K562 (cell line): Measurements from ENCODE around the gene ADCY6. TPM values are rescaled to one million over a fixed set of nuclear protein-coding genes. Genes with fewer than 3 reads are reported as not detected.

Source experiments
- ATAC-seq: fragments of 200-7000 bp; cut with Tn5 transposase; 3 replicates; pipeline ENCODE4 v1.9.1; 2020; ENCODE audit warnings: moderate library complexity
- BruUV-seq: library from RNA; stranded (reverse); fragments of 400-500 nt; replicated peaks from 2 replicates; lab custom pipeline; 2021; lab: Mats Ljungman, UMichigan
- CTCF ChIA-PET: fragments of 300-600 bp; formaldehyde crosslinking; extraction: SDS; loops from one replicate; lab custom pipeline; 2021; ENCODE audit warnings: low intra/inter-chr PET ratio; lab: Yijun Ruan, JAX
- POLR2A ChIA-PET: fragments of 300-600, 350-650 bp; sonication (Branson Sonifier 250); formaldehyde crosslinking; extraction: SDS; loops from one replicate; lab custom pipeline; 2021; ENCODE audit warnings: antibody characterized with exemption, inconsistent platforms; lab: Yijun Ruan, JAX
- DNase-seq, 4 experiments: peaks; one replicate each; pipeline versions ENCODE4 v3.0.0 to v3.0.0-alpha.2; 2011 to 2018; ENCODE audit warnings: low spot score in 3 of 4, mixed read lengths in 3 of 4; ENCODE audit errors: extremely low read depth in 1 of 4
- FAIRE-seq: peaks from 2 replicates; lab custom pipeline; 2011; peaks lifted over from hg19 to GRCh38; lab: Jason Lieb, UNC
- H2AFZ ChIP-seq: 2 replicates; pipeline ENCODE4 v1.6.0; 2011; ENCODE audit warnings: low read depth, low read length, control low read depth, inconsistent platforms
- H3K27ac ChIP-seq: fragments of 200-600 bp; 3 replicates; pipeline ENCODE4 v1.8.0; 2011; ENCODE audit warnings: low read depth, mild to moderate bottlenecking, control low read depth, inconsistent platforms, low read length, moderate library complexity, mixed read lengths; ENCODE audit errors: extremely low read depth
- H3K27me3 ChIP-seq, 2 experiments: fragments of 300-600 bp in 1 of 2; 2 replicates in 1 of 2; 3 replicates in 1 of 2; pipeline versions ENCODE4 v1.6.0 to v1.8.0; 2011; ENCODE audit warnings: inconsistent platforms in 2 of 2, low read length in 2 of 2, mild to moderate bottlenecking in 1 of 2, mixed read lengths in 1 of 2, moderate library complexity in 1 of 2; ENCODE audit not compliant: control insufficient read depth in 2 of 2, insufficient read depth in 2 of 2
- H3K36me3 ChIP-seq: fragments of 300-600 bp; 3 replicates; pipeline ENCODE4 v1.8.0; 2011; ENCODE audit warnings: mild to moderate bottlenecking, low read length, inconsistent platforms; ENCODE audit not compliant: control insufficient read depth, insufficient read depth
- H3K4me1 ChIP-seq, 2 experiments: fragments of 200-600 bp in 1 of 2; replicated peaks in 1 of 2; 2 replicates in 1 of 2; 3 replicates in 1 of 2; pipeline versions ENCODE4 v1.5.1 to v1.8.0; 2011; ENCODE audit warnings: inconsistent platforms in 2 of 2, low read length in 2 of 2, mild to moderate bottlenecking in 1 of 2, mixed read lengths in 1 of 2, moderate library complexity in 1 of 2; ENCODE audit not compliant: control insufficient read depth in 2 of 2, insufficient read depth in 2 of 2
- H3K4me2 ChIP-seq: 2 replicates; pipeline ENCODE4 v1.6.1; 2011; ENCODE audit warnings: low read length, control low read depth, inconsistent platforms, mixed read lengths; ENCODE audit not compliant: insufficient read depth
- H3K4me3 ChIP-seq: fragments of 200-600 bp; sonication (generic), shearing (Covaris generic); 2 replicates; pipeline ENCODE4 v1.5.1; 2016; ENCODE audit warnings: control low read depth, inconsistent platforms
- H3K79me2 ChIP-seq: fragments of 200-600 bp; 3 replicates; pipeline ENCODE4 v1.8.0; 2011; ENCODE audit warnings: low read length, inconsistent platforms; ENCODE audit not compliant: control insufficient read depth, insufficient read depth
- H3K9ac ChIP-seq, 2 experiments: 2 replicates each; pipeline versions ENCODE4 v1.6.0 to v1.6.1; 2011; ENCODE audit warnings: low read depth in 2 of 2, low read length in 2 of 2, control low read depth in 1 of 2, inconsistent platforms in 1 of 2, mild to moderate bottlenecking in 1 of 2, mixed read lengths in 1 of 2; ENCODE audit not compliant: insufficient read depth in 1 of 2
- H3K9me1 ChIP-seq: one replicate; pipeline ENCODE4 v1.6.0; 2011; ENCODE audit warnings: inconsistent platforms, mild to moderate bottlenecking, low read length, moderate library complexity; ENCODE audit not compliant: control insufficient read depth, insufficient read depth
- H3K9me3 ChIP-seq: replicated peaks from 2 replicates; pipeline ENCODE4 v1.5.1; 2011; ENCODE audit warnings: low read depth, low read length, inconsistent platforms; ENCODE audit not compliant: control insufficient read depth, insufficient read depth
- H4K20me1 ChIP-seq: replicated peaks from 2 replicates; pipeline ENCODE4 v1.6.1; 2011; ENCODE audit warnings: low read length, inconsistent platforms, mixed read lengths; ENCODE audit not compliant: control insufficient read depth, insufficient read depth
- DPF2 ChIP-seq: fragments of 450-650 bp; IDR thresholded peaks from 2 replicates; pipeline ENCODE4 v1.6.1; 2016
- EGR1 ChIP-seq: fragments of 450-650 bp; conservative IDR thresholded peaks from 2 replicates; pipeline ENCODE4 v1.6.1; 2017; ENCODE audit warnings: mild to moderate bottlenecking
- ELK3 ChIP-seq: fragments of 450-650 bp; formaldehyde crosslinking; IDR thresholded peaks from 2 replicates; pipeline ENCODE4 v1.4.0; 2020; ENCODE audit warnings: mild to moderate bottlenecking
- FOS ChIP-seq: IDR thresholded peaks from 3 replicates; pipeline ENCODE4 v1.6.1; 2011; ENCODE audit not compliant: insufficient read length; ENCODE audit errors: extremely low read depth
- IRF2 ChIP-seq: sonication (generic); formaldehyde crosslinking; IDR thresholded peaks from 2 replicates; pipeline ENCODE4 v1.8.1; 2022; ENCODE audit warnings: mild to moderate bottlenecking, missing genetic modification reagents
- MED1 ChIP-seq: sonication (generic); formaldehyde crosslinking; IDR thresholded peaks from 2 replicates; pipeline ENCODE4 v1.8.1; 2023; ENCODE audit warnings: missing genetic modification reagents, borderline replicate concordance
- NR4A1 ChIP-seq, 2 experiments: fragments of 250-450 bp in 1 of 2; fragments of 450-650 bp in 1 of 2; sonication (Bioruptor Pico) in 1 of 2; IDR thresholded peaks; 2 replicates each; pipeline versions ENCODE4 v1.4.0 to v1.6.1; 2016 to 2020; ENCODE audit warnings: mild to moderate bottlenecking in 2 of 2, missing compliant biosample characterization in 1 of 2, missing genetic modification characterization in 1 of 2, moderate library complexity in 1 of 2
- SMC3 ChIP-seq: conservative IDR thresholded peaks from 2 replicates; pipeline ENCODE4 v1.6.1; 2011; ENCODE audit warnings: low read depth, low read length, improper control_type of control experiment; ENCODE audit not compliant: insufficient read depth
- ZNF282 ChIP-seq: sonication (generic); formaldehyde crosslinking; IDR thresholded peaks from 2 replicates; pipeline ENCODE4 v1.8.1; 2023; ENCODE audit warnings: missing genetic modification reagents
- ZNF644 ChIP-seq: fragments of 200-800 bp; sonication (Bioruptor generic); IDR thresholded peaks from 2 replicates; pipeline ENCODE4 v1.6.1; 2016; ENCODE audit warnings: low read depth, missing genetic modification characterization, missing compliant biosample characterization
- WGBS: fragments of 100-300 bp; shearing (Covaris generic); methylation state at CpG from one replicate; pipeline ENCODE4 v1.1.6; 2016; ENCODE audit warnings: low coverage, mixed read lengths; ENCODE audit not compliant: insufficient coverage; ENCODE audit errors: missing lambda C conversion rate; 5-methylcytosine and 5-hydroxymethylcytosine counted together
- in situ Hi-C: fragments of 300-500 bp; cut with MboI; formaldehyde crosslinking; loops from 4 replicates; pipeline ENCODE4 v1.15.0; 2018; ENCODE audit warnings: inconsistent platforms, mixed read lengths
- intact Hi-C: fragments of 100-400 bp; cut with micrococcal nuclease; formaldehyde crosslinking; loops from 2 replicates; pipeline ENCODE4 v1.14.2; 2022
- polyA plus RNA-seq, 8 experiments: library from polyadenylated mRNA; depleted of rRNA in 4 of 8; stranded (reverse) in 5 of 8; unstranded in 3 of 8; fragments of >200 nt; fragmentation: Nextera tagmentation in 2 of 8; fragmentation: Illumina TruSeq in 1 of 8; extraction: Ambion mirVana in 2 of 8; extraction: Trizol in 1 of 8; gene quantifications; 2 replicates each; pipeline versions ENCODE4 v1.2.1 to v1.2.3, GENCODE V29; 2011 to 2014; ENCODE audit warnings: inconsistent platforms in 1 of 8, missing spikeins in 1 of 8
- total RNA-seq, 7 experiments: library from RNA; depleted of rRNA in 6 of 7; stranded (reverse); fragments of >200 nt in 6 of 7; fragmentation: Illumina TruSeq in 2 of 7; extraction: Trizol in 2 of 7; gene quantifications; 2 replicates each; pipeline versions ENCODE4 v1.2.1 to v1.2.3, GENCODE V29; 2011 to 2021; ENCODE audit warnings: low replicate concordance in 1 of 7

ADCY6 gene
- total and polyA plus RNA-seq, 9 of the 15 experiments (the other 6 are each of a cell fraction or from before 2014, with no cell fraction given): 0.01 to 1.0 (median 0.53) TPM

GRCh38 chr12:48781750-48782456 lies 7.0 kb downstream of the ADCY6 start (continued):
- no peak for TF ChIP-seq ELK3 (CRISPR knock-in tag)
- TF ChIP-seq, all 486 proteins: peak for 0

GRCh38 chr12:48780381-48781025 lies 8.4 kb downstream of the ADCY6 start:
- peaks cover 29 to 74% of the 10 kb centered on the region in 2 experiments for H3K27me3 ChIP-seq
- H3K9me3 ChIP-seq: no peaks in the 10 kb centered on the region
- H3K9me1 ChIP-seq: no peaks in the 10 kb centered on the region
- H3K4me1 ChIP-seq: peaks cover 0 to 13% of the 10 kb centered on the region in 2 experiments; a peak in 3 of 5 replicates
- FAIRE-seq: no peak
- CTCF ChIA-PET: no interaction called here
- H3K79me2 ChIP-seq: no peaks in the 10 kb centered on the region
- H4K20me1 ChIP-seq: peaks cover 12% of the 10 kb centered on the region; the same call in 1 of the 2 replicates
- no peak overlapping the region for H3K4me3 ChIP-seq
- intact Hi-C loops (no loop called here), in situ Hi-C loops (loop anchor here (25.0 kb wide), 1 partner anchor 243 kb away; the partner anchor contains the start of gene OR8S1)
- no peak for ATAC-seq
- no peak overlapping the region for H2AFZ ChIP-seq
- POLR2A ChIA-PET: interaction anchor here (1.0 to 1.2 kb wide), 2 partner anchors 8 to 24 kb away, joined by 3 to 4 read pairs; no protein-coding TSS in a partner anchor
- 0 out of 4 replicates have a peak overlapping the region, but pooled peaks of 1 of the 2 experiments have one; percentile 27 for H3K9ac ChIP-seq
- no TSS peak for BruUV-seq
- no peak for DNase-seq
- H3K4me2 ChIP-seq: no peak overlapping the region
- WGBS: 5% methylated on average over 11 of the region's 11 CpGs
- no peaks in the 10 kb centered on the region for H3K36me3 ChIP-seq
- no peak overlapping the region for H3K27ac ChIP-seq
- no peak for TF ChIP-seq NR4A1 (CRISPR knock-in tag; IDR thresholded peaks at IDR 0.05)
- no peak for TF ChIP-seq NR4A1 (tag; IDR thresholded peaks at IDR 0.05)
- TF ChIP-seq IRF2 (CRISPR knock-in tag): no peak
- TF ChIP-seq EGR1: no peak
- no peak for TF ChIP-seq ZNF282
- TF ChIP-seq MED1: no peak
- no peak for TF ChIP-seq DPF2
- TF ChIP-seq FOS: no peak
- no peak for TF ChIP-seq SMC3
- TF ChIP-seq ZNF644 (tag): no peak
